Stimulated activated CD4-positive, alpha-beta T cell treated with anti-CD3 and anti-CD28 coated beads, Interleukin-15, amount 100 ng/mL, for 48 hours (primary cell): Measurements from ENCODE around the gene PCDH18.

Experiments used
- DNase-seq, 2 donors: peaks; one replicate each; pipeline ENCODE4 v3.0.0-alpha.2; 2020; ENCODE audit warnings: low read depth in 2 of 2

PCDH18 gene

DNA sequence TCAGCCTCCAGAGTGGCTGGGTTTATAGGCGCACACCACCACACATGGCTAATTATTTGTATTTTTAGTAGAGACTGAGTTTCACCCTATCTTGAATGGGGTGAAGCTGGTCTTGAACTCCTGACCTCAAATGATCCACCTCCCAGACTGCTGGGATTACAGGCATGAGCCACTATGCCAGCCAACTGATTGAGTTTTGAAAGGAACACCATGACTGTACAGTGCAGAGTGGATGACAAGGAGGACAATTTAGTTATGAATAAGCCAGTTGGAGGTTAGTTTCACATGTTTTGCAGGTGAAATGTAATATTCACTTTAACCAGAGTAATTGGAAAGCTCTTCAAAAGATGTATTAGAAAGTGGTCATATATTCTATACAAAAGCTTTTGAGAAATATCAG is 60.8 kb downstream of the PCDH18 start:
- DNase-seq = no peak

DNA sequence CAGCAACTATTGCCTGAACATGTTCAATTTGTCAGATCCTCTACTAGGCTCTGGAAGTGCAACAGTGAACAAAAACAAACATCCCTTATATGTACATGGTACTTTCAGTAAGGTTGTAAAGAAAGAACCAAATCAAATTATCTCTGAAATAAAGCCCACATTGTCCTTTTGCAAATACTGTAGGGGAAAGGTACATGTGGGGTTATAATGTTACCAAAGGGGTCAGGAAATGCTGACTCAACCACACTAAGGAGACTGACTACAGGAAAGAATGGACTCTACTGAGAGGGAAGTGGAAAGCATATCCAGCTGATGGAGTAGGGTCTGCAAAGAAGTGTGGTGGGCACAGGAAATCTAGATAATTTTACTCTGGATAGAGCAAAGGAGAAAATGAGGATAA is 61.5 kb downstream of the PCDH18 start:
- no peak for DNase-seq
